Activated CD4-positive, alpha-beta T cell treated with anti-CD3 and anti-CD28 coated beads, Interleukin-2, amount 50 U/mL, for 16 hours (primary cell): ENCODE measurements around the gene ROBO2.

Source experiments
- DNase-seq: peaks from one replicate; pipeline ENCODE4 v3.0.0-alpha.2; 2020

Gene ROBO2

GRCh38 chr3:77605308-77605707 is 565.4 kb downstream of the ROBO2 start:
- no peak for DNase-seq

DNA sequence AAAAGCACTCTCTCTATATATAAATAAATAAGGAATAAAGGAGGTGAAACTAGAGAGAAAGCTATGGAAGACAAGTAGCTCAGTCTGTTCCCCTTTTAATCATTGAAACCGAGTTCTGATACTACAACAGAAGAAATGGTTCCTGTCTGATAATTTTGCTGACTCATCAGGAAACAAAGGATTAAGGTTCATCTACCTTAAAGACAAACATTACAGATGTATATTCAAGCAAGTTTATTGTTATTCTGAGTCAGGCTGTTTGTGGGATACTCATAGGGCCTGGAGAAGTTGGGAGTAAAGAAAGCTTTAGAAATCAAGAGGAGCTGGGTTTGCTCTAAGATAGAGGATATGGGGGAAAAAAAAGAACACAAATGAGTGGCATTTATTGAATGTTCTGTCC is 566.0 kb downstream of the ROBO2 start:
- DNase-seq, result no peak

- no peak for DNase-seq
Observed at GRCh38 chr3:77606372-77606771, 566.5 kb downstream of the ROBO2 start.

DNA sequence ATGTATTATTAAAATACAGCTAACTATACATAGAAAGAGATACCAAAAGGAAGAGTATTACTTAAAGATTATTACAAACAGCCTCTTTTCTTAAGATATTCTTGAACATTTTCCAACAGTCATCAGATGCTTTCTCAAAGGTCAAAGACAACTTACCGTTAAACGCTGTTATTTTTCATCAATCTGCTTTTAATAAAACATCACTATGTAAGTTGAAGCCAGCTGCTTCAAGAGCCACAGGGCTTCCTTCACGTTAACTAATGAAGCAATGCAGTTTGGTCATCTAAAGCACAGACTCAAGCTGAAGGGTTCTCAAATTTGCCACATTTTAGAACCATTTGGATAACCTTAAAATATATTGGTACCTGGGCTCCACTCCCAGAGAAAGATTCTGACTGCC is 578.8 kb downstream of the ROBO2 start:
- no peak for DNase-seq

- no peak for DNase-seq
Observed at GRCh38 chr3:77620009-77620408, 580.1 kb downstream of the ROBO2 start.

- no peak for DNase-seq
Observed at GRCh38 chr3:77623500-77623899, 583.6 kb downstream of the ROBO2 start.

GRCh38 chr3:77626157-77626556 is 586.3 kb downstream of the ROBO2 start:
- DNase-seq, result no peak

GRCh38 chr3:77648214-77648613 is 608.3 kb downstream of the ROBO2 start:
- DNase-seq, result no peak

- DNase-seq, result no peak
Observed at GRCh38 chr3:77648664-77649063, 608.8 kb downstream of the ROBO2 start.

GRCh38 chr3:77652624-77653023 is 612.7 kb downstream of the ROBO2 start:
- no peak for DNase-seq

- no peak for DNase-seq
Observed at GRCh38 chr3:77655396-77655795, 615.5 kb downstream of the ROBO2 start.

GRCh38 chr3:77660718-77661117 is 620.8 kb downstream of the ROBO2 start:
- no peak for DNase-seq

DNA sequence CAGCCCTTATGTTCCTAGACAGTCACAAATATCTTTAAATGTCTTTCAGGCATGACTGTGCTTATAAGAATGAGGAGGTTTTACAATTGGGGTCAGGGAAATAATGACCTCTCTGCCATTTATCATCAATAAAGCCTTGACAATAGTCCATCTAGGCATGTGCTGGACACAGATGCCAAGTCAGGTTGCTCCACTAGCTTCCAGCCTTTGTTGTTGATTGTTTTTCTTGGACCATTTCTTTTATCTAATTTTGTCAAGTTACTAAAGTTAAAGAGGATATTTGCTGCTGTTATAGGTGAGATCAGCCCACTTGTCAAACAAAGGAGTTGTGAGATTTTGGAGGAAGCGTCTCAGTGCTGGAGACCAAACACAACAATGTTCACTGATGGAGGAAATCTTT is 628.0 kb downstream of the ROBO2 start:
- DNase-seq, result no peak

DNA sequence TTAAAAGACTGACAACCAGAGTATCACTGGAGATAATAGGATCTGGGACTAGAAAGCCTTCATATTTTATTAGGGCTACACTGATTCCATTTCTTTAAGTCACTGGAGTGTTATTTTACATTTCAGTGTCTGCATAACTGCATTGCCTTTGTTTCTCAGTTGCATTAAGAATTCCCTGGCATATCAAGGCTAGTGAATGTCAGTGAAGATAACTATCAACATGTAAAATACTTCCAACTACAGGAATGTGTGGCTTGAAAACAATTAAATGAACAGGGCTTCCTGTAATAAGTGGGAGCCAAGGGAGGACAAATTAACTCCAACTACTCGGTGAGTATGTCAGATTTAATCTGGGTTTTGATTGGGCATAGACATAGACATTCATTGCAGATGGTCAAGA is 628.5 kb downstream of the ROBO2 start:
- no peak for DNase-seq

GRCh38 chr3:77672016-77672415 is 632.1 kb downstream of the ROBO2 start:
- no peak for DNase-seq

DNA sequence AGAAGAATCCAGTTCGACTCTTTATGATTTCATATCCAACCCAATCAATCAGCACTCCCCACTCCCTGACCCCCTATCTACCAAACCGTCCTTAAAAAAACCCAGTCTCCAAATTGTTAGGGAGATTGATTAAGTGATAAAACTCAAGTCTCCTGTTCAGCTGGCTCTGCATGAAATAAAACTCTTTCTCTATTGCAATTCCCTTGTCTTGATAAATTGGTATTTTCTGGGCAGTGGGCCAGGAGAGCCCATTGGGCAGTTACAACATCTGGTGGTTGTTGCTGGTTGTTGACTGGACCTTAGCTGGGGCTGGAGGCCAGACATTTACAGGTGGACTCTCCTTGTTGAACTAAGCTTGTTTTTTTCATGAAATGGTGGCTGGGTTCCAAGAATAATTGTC is 642.3 kb downstream of the ROBO2 start:
- DNase-seq, result no peak

- no peak for DNase-seq
Observed at GRCh38 chr3:77684115-77684514, 644.2 kb downstream of the ROBO2 start.

GRCh38 chr3:77685713-77686112 is 645.8 kb downstream of the ROBO2 start:
- DNase-seq, result no peak

DNA sequence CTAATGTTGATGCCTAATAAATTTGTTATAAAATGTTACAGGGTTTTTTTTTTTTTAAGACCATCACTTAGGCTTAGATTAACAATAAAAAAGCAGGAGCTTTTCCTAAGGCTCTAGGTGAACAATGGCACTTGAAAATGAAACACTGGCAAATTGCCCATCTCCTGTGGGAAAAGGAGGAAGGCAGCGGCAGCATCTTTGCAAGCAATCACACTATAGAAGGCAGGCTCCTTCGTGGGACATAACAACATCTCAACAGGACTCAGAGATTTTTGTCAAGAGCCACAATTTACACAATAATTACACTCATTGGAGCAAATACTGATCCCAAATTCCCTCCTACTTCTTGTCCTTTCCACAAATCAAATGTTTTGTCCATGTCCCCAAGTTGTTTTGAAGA is 646.7 kb downstream of the ROBO2 start:
- no peak for DNase-seq

GRCh38 chr3:77687545-77687944 is 647.6 kb downstream of the ROBO2 start:
- no peak for DNase-seq

DNA sequence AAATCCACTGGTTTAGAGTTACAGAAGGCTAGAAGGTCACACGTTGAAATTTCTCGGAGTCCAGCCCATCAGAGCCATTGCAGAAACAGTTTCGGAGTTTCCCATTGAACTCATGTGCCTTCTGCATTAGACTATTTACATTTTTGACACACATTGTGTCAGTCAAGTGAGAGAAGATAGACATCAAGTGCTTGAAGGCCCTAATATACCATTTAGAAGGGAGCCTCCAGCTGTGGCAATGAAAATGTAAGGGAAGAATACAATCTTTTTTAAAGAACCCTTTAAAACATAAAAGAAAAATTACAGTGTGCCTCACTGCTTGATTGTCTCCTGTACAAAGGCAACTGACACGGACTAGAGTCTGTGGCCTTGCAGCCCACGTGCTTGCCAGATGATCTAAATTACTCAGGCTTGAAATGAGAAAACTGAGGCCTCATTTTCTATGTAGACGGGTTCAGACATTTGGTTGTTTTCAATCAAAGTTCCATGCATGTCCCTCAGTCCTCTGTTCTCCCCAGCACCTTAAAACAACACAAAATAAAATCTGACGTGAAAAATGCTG is 650.5 kb downstream of the ROBO2 start:
- no peak for DNase-seq

GRCh38 chr3:77693147-77693546 is 653.2 kb downstream of the ROBO2 start:
- no peak for DNase-seq

- DNase-seq, result no peak
Observed at GRCh38 chr3:77699125-77699691, 659.3 kb downstream of the ROBO2 start.
